ENCODE measurements around the gene GRID1. TPM values are rescaled to one million over a fixed set of nuclear protein-coding genes. Genes with fewer than 3 reads are reported as not detected.

Gene GRID1
- total and polyA plus RNA-seq, 10 donors: 0.06 to 0.42 (median 0.15) TPM; not detected in 4

DNA sequence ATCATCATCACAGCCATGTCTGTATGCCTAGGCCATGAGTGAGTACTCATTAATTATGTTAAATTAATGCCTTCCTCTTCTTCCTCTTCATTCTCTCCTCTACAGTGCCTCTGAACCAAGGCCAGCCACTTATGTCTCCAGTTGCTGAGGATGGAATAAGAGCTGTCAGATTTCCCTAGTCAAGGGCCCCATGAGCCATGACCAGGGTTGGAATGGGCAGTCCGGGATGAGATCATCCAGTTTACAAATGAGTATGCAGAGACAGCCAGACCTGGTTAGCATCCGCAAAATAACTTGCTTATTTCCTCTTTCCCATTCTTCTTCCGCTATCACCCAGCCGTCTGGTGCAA, 342.7 kb downstream of the GRID1 start:
- Histone ChIP-seq H3K4me3 (no peak overlapping the region), H3K4me1 (peaks cover 0 to 18% (median 11%) of the 10 kb centered on the region in 6 donors), H3K27me3 (replicated peaks in 1 of 7) (peaks cover 0 to 51% (median 0%) of the 10 kb centered on the region in 7 donors), H3K9me3 (no peaks in the 10 kb centered on the region), H3K27ac (no peak overlapping the region), H3K36me3 (no peaks in the 10 kb centered on the region)
- no peak for DNase-seq
- intact Hi-C loops (cut with DNase I; ENCODE audit: low total_unique reads): no loop called here
- 63 to 81% (median 64%) methylated on average over 4 of the region's 4 CpGs for WGBS, 5 donors
- no peak for TF ChIP-seq POLR2AphosphoS5 (IDR thresholded peaks at IDR 0.05)
- no peak for TF ChIP-seq POLR2A (IDR thresholded peaks at IDR 0.05)
- TF ChIP-seq, protein P1, sequence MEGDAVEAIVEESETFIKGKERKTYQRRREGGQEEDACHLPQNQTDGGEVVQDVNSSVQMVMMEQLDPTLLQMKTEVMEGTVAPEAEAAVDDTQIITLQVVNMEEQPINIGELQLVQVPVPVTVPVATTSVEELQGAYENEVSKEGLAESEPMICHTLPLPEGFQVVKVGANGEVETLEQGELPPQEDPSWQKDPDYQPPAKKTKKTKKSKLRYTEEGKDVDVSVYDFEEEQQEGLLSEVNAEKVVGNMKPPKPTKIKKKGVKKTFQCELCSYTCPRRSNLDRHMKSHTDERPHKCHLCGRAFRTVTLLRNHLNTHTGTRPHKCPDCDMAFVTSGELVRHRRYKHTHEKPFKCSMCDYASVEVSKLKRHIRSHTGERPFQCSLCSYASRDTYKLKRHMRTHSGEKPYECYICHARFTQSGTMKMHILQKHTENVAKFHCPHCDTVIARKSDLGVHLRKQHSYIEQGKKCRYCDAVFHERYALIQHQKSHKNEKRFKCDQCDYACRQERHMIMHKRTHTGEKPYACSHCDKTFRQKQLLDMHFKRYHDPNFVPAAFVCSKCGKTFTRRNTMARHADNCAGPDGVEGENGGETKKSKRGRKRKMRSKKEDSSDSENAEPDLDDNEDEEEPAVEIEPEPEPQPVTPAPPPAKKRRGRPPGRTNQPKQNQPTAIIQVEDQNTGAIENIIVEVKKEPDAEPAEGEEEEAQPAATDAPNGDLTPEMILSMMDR (IDR thresholded peaks at IDR 0.05 in 8 of 11, conservative IDR thresholded peaks at IDR 0.05 in 3 of 11): no peak

GRCh38 chr10:86023336-86023735, 343.3 kb downstream of the GRID1 start:
- no peak overlapping the region for H3K4me3 ChIP-seq
- no peaks in the 10 kb centered on the region for H3K9me3 ChIP-seq
- TF ChIP-seq, protein P1 (IDR thresholded peaks at IDR 0.05 in 8 of 11, conservative IDR thresholded peaks at IDR 0.05 in 3 of 11): no peak
- no peak for TF ChIP-seq POLR2AphosphoS5 (IDR thresholded peaks at IDR 0.05)
- TF ChIP-seq POLR2A (IDR thresholded peaks at IDR 0.05): no peak
- H3K27me3 ChIP-seq (replicated peaks in 1 of 7): peaks cover 0 to 45% (median 0%) of the 10 kb centered on the region in 7 donors
- intact Hi-C loops (cut with DNase I; ENCODE audit: low total_unique reads): no loop called here
- no peaks in the 10 kb centered on the region for H3K36me3 ChIP-seq
- DNase-seq: no peak
- peaks cover 0 to 18% (median 11%) of the 10 kb centered on the region in 6 donors for H3K4me1 ChIP-seq
- no peak overlapping the region for H3K27ac ChIP-seq
- 81 to 91% (median 87%) methylated on average over 3 of the region's 3 CpGs for WGBS, 5 donors

- peaks cover 0 to 18% (median 11%) of the 10 kb centered on the region in 6 donors for H3K4me1 ChIP-seq
- TF ChIP-seq, protein P1 (IDR thresholded peaks at IDR 0.05 in 8 of 11, conservative IDR thresholded peaks at IDR 0.05 in 3 of 11): no peak
- TF ChIP-seq POLR2A (IDR thresholded peaks at IDR 0.05) (no peak), POLR2AphosphoS5 (IDR thresholded peaks at IDR 0.05) (no peak)
- WGBS, 5 donors: 91 to 99% (median 95%) methylated on average over 4 of the region's 4 CpGs
- no peak overlapping the region for H3K4me3 ChIP-seq
- H3K27me3 ChIP-seq (replicated peaks in 1 of 7): peaks cover 0 to 43% (median 0%) of the 10 kb centered on the region in 7 donors
- intact Hi-C loops (cut with DNase I; ENCODE audit: low total_unique reads): no loop called here
- no peak overlapping the region for H3K27ac ChIP-seq
- no peaks in the 10 kb centered on the region for H3K36me3 ChIP-seq
- no peak for DNase-seq
- H3K9me3 ChIP-seq: no peaks in the 10 kb centered on the region
Observed at GRCh38 chr10:86022906-86023305, 343.7 kb downstream of the GRID1 start.

DNA sequence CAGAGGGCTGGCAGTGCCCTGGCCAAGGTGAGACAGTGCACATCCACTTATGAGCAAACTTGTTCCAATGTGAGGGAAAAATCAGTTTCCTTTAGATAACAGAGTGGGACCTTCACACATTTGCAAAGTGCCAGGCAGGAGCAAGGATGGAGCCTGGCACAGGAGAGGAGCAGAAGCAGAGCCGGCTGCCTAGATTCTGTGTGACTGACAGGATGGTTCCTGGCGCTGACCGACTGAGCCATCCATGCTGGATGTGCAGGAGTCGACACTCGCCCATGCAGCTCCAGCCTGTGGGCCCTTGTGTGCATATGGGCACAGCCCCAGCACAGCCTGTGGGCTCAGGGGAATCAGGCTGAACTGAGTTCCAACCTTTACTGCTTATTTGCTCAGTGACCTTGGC, 346.5 kb downstream of the GRID1 start:
- no peaks in the 10 kb centered on the region for H3K36me3 ChIP-seq
- no peak overlapping the region for H3K4me3 ChIP-seq
- no peak overlapping the region for H3K27ac ChIP-seq
- WGBS, 5 donors: 52 to 74% (median 68%) methylated on average over 3 to 5 of the region's 5 CpGs
- no peaks in the 10 kb centered on the region for H3K9me3 ChIP-seq
- peaks cover 0 to 18% (median 11%) of the 10 kb centered on the region in 6 donors for H3K4me1 ChIP-seq
- intact Hi-C loops (cut with DNase I; ENCODE audit: low total_unique reads): no loop called here
- TF ChIP-seq, protein P1 (IDR thresholded peaks at IDR 0.05 in 8 of 11, conservative IDR thresholded peaks at IDR 0.05 in 3 of 11): no peak
- peak; percentile 15 to 37 (median 36) for TF ChIP-seq POLR2AphosphoS5 (IDR thresholded peaks at IDR 0.05)
- no peak for DNase-seq
- peaks cover 0 to 52% (median 0%) of the 10 kb centered on the region in 7 donors for H3K27me3 ChIP-seq (replicated peaks in 1 of 7)
